GM12878 (cell line): Measurements from ENCODE around the gene FOS. TPM values are rescaled to one million over a fixed set of nuclear protein-coding genes. Genes with fewer than 3 reads are reported as not detected.

Experiments used
- BRCA1 ChIP-seq: IDR thresholded peaks from 2 replicates; pipeline ENCODE4 v1.6.1; 2011; ENCODE audit warnings: low read depth, low read length, improper control_type of control experiment
- CHD4 ChIP-seq: fragments of 200-600 bp; sonication (generic); IDR thresholded peaks from 2 replicates; pipeline ENCODE4 v1.6.1; 2016; ENCODE audit warnings: mild to moderate bottlenecking
- FOXK2 ChIP-seq: fragments of 450-650 bp; IDR thresholded peaks from 2 replicates; pipeline ENCODE4 v1.6.1; 2017; ENCODE audit warnings: mild to moderate bottlenecking, moderate library complexity
- IKZF2 ChIP-seq, 2 experiments: fragments of 450-650 bp; IDR thresholded peaks; 2 replicates each; pipeline ENCODE4 v1.6.1; 2017; ENCODE audit warnings: mild to moderate bottlenecking in 2 of 2, moderate library complexity in 2 of 2
- JUNB ChIP-seq: IDR thresholded peaks from 2 replicates; pipeline ENCODE4 v1.6.1; 2016; ENCODE audit warnings: antibody characterized with exemption, mild to moderate bottlenecking
- JUND ChIP-seq: IDR thresholded peaks from 2 replicates; pipeline ENCODE4 v1.6.1; 2012; ENCODE audit warnings: low read depth, mild to moderate bottlenecking, low read length, improper control_type of control experiment, moderate library complexity
- NFYB ChIP-seq: IDR thresholded peaks from 2 replicates; pipeline ENCODE4 v1.6.1; 2011; ENCODE audit warnings: low read depth, mild to moderate bottlenecking, low read length, improper control_type of control experiment, moderate library complexity; ENCODE audit not compliant: insufficient read depth
- POLR2AphosphoS5 ChIP-seq: IDR thresholded peaks from 2 replicates; pipeline ENCODE4 v1.6.1; 2011; ENCODE audit warnings: mild to moderate bottlenecking, low read length, inconsistent platforms
- SP1 ChIP-seq: IDR thresholded peaks from one replicate; pipeline ENCODE4 v1.6.1; 2011; ENCODE audit warnings: low read depth, low read length
- TARDBP ChIP-seq: IDR thresholded peaks from 2 replicates; pipeline ENCODE4 v1.6.1; 2016; ENCODE audit warnings: borderline replicate concordance
- YBX1 ChIP-seq: fragments of 450-650 bp; IDR thresholded peaks from 2 replicates; pipeline ENCODE4 v1.6.1; 2016; ENCODE audit warnings: antibody characterized with exemption
- ZSCAN29 ChIP-seq: fragments of 450-650 bp; IDR thresholded peaks from 2 replicates; pipeline ENCODE4 v1.6.1; 2017; ENCODE audit warnings: mild to moderate bottlenecking, moderate library complexity
- polyA plus RNA-seq, 11 experiments: library from polyadenylated mRNA; depleted of rRNA in 4 of 11; unstranded in 6 of 11; stranded (reverse) in 5 of 11; fragments of >200 nt; fragmentation: Nextera tagmentation in 4 of 11; fragmentation: Illumina TruSeq in 1 of 11; extraction: Ambion mirVana in 4 of 11; extraction: Trizol in 1 of 11; gene quantifications; 1 replicate in 1 of 11; 2 replicates in 10 of 11; pipeline versions ENCODE4 v1.2.1 to v1.2.3, GENCODE V29; 2011 to 2016; ENCODE audit warnings: inconsistent platforms in 2 of 11, missing spikeins in 2 of 11, low read depth in 1 of 11
- total RNA-seq, 4 experiments: library from RNA; depleted of rRNA in 3 of 4; stranded (reverse); fragments of >200 nt in 3 of 4; fragmentation: Illumina TruSeq in 1 of 4; extraction: Trizol in 1 of 4; gene quantifications; 2 replicates each; pipeline versions ENCODE4 v1.2.1 to v1.2.3, GENCODE V29; 2013 to 2021
- TF ChIP-seq, protein P1 (sequence below): fragments of 450-650 bp; formaldehyde crosslinking; IDR thresholded peaks from 2 replicates; pipeline ENCODE4 v1.5.0; 2022; ENCODE audit warnings: mild to moderate bottlenecking, missing genetic modification characterization
- TF ChIP-seq, protein P2 (sequence below): fragments of 450-650 bp; conservative IDR thresholded peaks from 2 replicates; pipeline ENCODE4 v1.6.1; 2017; ENCODE audit warnings: mild to moderate bottlenecking, moderate library complexity
- TF ChIP-seq, protein P3 (sequence below): fragments of 450-650 bp; IDR thresholded peaks from 2 replicates; pipeline ENCODE4 v1.6.1; 2017; ENCODE audit warnings: mild to moderate bottlenecking, low read depth, inconsistent platforms; ENCODE audit not compliant: poor library complexity, severe bottlenecking
- TF ChIP-seq, protein P4 (sequence below): fragments of 450-650 bp; IDR thresholded peaks from 2 replicates; pipeline ENCODE4 v1.6.1; 2017; ENCODE audit warnings: low read depth, mild to moderate bottlenecking, moderate library complexity

Gene FOS
- total and polyA plus RNA-seq, 10 of the 15 experiments (the other 5 are each of a cell fraction or from before 2014, with no cell fraction given): 0.02 to 0.95 (median 0.38) TPM

DNA sequence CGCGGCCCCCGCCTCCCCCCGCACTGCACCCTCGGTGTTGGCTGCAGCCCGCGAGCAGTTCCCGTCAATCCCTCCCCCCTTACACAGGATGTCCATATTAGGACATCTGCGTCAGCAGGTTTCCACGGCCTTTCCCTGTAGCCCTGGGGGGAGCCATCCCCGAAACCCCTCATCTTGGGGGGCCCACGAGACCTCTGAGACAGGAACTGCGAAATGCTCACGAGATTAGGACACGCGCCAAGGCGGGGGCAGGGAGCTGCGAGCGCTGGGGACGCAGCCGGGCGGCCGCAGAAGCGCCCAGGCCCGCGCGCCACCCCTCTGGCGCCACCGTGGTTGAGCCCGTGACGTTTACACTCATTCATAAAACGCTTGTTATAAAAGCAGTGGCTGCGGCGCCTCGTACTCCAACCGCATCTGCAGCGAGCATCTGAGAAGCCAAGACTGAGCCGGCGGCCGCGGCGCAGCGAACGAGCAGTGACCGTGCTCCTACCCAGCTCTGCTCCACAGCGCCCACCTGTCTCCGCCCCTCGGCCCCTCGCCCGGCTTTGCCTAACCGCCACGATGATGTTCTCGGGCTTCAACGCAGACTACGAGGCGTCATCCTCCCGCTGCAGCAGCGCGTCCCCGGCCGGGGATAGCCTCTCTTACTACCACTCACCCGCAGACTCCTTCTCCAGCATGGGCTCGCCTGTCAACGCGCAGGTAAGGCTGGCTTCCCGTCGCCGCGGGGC lies at the start of gene FOS (continued):
- TF ChIP-seq JUNB: no peak
- TF ChIP-seq, protein P1, sequence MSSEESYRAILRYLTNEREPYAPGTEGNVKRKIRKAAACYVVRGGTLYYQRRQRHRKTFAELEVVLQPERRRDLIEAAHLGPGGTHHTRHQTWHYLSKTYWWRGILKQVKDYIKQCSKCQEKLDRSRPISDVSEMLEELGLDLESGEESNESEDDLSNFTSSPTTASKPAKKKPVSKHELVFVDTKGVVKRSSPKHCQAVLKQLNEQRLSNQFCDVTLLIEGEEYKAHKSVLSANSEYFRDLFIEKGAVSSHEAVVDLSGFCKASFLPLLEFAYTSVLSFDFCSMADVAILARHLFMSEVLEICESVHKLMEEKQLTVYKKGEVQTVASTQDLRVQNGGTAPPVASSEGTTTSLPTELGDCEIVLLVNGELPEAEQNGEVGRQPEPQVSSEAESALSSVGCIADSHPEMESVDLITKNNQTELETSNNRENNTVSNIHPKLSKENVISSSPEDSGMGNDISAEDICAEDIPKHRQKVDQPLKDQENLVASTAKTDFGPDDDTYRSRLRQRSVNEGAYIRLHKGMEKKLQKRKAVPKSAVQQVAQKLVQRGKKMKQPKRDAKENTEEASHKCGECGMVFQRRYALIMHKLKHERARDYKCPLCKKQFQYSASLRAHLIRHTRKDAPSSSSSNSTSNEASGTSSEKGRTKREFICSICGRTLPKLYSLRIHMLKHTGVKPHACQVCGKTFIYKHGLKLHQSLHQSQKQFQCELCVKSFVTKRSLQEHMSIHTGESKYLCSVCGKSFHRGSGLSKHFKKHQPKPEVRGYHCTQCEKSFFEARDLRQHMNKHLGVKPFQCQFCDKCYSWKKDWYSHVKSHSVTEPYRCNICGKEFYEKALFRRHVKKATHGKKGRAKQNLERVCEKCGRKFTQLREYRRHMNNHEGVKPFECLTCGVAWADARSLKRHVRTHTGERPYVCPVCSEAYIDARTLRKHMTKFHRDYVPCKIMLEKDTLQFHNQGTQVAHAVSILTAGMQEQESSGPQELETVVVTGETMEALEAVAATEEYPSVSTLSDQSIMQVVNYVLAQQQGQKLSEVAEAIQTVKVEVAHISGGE (CRISPR knock-in tag): no peak
- TF ChIP-seq BRCA1: no peak; the same call in 1 of the 2 replicates
- TF ChIP-seq, protein P2, sequence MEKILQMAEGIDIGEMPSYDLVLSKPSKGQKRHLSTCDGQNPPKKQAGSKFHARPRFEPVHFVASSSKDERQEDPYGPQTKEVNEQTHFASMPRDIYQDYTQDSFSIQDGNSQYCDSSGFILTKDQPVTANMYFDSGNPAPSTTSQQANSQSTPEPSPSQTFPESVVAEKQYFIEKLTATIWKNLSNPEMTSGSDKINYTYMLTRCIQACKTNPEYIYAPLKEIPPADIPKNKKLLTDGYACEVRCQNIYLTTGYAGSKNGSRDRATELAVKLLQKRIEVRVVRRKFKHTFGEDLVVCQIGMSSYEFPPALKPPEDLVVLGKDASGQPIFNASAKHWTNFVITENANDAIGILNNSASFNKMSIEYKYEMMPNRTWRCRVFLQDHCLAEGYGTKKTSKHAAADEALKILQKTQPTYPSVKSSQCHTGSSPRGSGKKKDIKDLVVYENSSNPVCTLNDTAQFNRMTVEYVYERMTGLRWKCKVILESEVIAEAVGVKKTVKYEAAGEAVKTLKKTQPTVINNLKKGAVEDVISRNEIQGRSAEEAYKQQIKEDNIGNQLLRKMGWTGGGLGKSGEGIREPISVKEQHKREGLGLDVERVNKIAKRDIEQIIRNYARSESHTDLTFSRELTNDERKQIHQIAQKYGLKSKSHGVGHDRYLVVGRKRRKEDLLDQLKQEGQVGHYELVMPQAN: no peak
- peak; percentile 99 for TF ChIP-seq FOXK2
- TF ChIP-seq YBX1: no peak
- TF ChIP-seq, protein P3, sequence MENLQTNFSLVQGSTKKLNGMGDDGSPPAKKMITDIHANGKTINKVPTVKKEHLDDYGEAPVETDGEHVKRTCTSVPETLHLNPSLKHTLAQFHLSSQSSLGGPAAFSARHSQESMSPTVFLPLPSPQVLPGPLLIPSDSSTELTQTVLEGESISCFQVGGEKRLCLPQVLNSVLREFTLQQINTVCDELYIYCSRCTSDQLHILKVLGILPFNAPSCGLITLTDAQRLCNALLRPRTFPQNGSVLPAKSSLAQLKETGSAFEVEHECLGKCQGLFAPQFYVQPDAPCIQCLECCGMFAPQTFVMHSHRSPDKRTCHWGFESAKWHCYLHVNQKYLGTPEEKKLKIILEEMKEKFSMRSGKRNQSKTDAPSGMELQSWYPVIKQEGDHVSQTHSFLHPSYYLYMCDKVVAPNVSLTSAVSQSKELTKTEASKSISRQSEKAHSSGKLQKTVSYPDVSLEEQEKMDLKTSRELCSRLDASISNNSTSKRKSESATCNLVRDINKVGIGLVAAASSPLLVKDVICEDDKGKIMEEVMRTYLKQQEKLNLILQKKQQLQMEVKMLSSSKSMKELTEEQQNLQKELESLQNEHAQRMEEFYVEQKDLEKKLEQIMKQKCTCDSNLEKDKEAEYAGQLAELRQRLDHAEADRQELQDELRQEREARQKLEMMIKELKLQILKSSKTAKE: peak; percentile 53
- TF ChIP-seq SP1: peak; percentile 81
- TF ChIP-seq POLR2AphosphoS5: peak; percentile 99
- peak; percentile 100 for TF ChIP-seq JUND
- TF ChIP-seq IKZF2 (IDR thresholded peaks at IDR 0.05): no peak
- TF ChIP-seq NFYB: peak; percentile 24; the same call in 1 of the 2 replicates
- TF ChIP-seq, protein P4, sequence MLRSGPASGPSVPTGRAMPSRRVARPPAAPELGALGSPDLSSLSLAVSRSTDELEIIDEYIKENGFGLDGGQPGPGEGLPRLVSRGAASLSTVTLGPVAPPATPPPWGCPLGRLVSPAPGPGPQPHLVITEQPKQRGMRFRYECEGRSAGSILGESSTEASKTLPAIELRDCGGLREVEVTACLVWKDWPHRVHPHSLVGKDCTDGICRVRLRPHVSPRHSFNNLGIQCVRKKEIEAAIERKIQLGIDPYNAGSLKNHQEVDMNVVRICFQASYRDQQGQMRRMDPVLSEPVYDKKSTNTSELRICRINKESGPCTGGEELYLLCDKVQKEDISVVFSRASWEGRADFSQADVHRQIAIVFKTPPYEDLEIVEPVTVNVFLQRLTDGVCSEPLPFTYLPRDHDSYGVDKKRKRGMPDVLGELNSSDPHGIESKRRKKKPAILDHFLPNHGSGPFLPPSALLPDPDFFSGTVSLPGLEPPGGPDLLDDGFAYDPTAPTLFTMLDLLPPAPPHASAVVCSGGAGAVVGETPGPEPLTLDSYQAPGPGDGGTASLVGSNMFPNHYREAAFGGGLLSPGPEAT: peak; percentile 90
- no peak for TF ChIP-seq TARDBP
- no peak for TF ChIP-seq ZSCAN29
- TF ChIP-seq CHD4: no peak
